HCT116 (cell line): ENCODE measurements around the gene ADK. TPM values are rescaled to one million over a fixed set of nuclear protein-coding genes. Genes with fewer than 3 reads are reported as not detected.

Source experiments
- ATAC-seq: fragments of 200-7000 bp; cut with Tn5 transposase; 2 replicates; pipeline ENCODE4 v1.9.1; 2020; ENCODE audit warnings: mild to moderate bottlenecking, moderate library complexity
- BruUV-seq: library from RNA; stranded (reverse); fragments of 400-500 nt; replicated peaks from 2 replicates; lab custom pipeline; 2021; lab: Mats Ljungman, UMichigan
- CTCF ChIA-PET: fragments of 300-600 bp; sonication (Branson Sonifier 250); formaldehyde crosslinking; loops from one replicate; lab custom pipeline; 2021; ENCODE audit warnings: antibody characterized with exemption; lab: Charles Lee
- POLR2A ChIA-PET: fragments of 300-600, 350-600 bp; sonication (Branson Sonifier 250); formaldehyde crosslinking; loops from one replicate; lab custom pipeline; 2021; ENCODE audit warnings: antibody characterized with exemption; lab: Charles Lee
- RAD21 ChIA-PET, 2 experiments: fragments of 300-600 bp; sonication (Branson Sonifier 250); formaldehyde crosslinking; loops; one replicate each; lab custom pipeline; 2023; ENCODE audit warnings: low total read pairs in 2 of 2; ENCODE audit not compliant: uncharacterized antibody in 2 of 2, unreplicated experiment in 2 of 2, low non-redundant PET in 1 of 2; lab: Charles Lee
- DNase-seq: peaks from one replicate; pipeline ENCODE4 v3.0.0-alpha.2; 2010; ENCODE audit warnings: low read depth, low spot score
- H2AFZ ChIP-seq: fragments of 200-600 bp; shearing (Covaris generic), sonication (generic); 2 replicates; pipeline ENCODE4 v1.6.1; 2017; ENCODE audit warnings: low read depth, mixed run types, mixed read lengths, antibody characterized with exemption, low read length; ENCODE audit not compliant: poor library complexity, severe bottlenecking
- H3K27ac ChIP-seq: 2 replicates; pipeline ENCODE4 v1.5.1; 2012; ENCODE audit warnings: low read depth, low read length
- H3K27me3 ChIP-seq: fragments of 200-600 bp; sonication (generic); 2 replicates; pipeline ENCODE4 v1.6.1; 2016; ENCODE audit warnings: mixed run types, low read length, mixed read lengths; ENCODE audit not compliant: insufficient read depth
- H3K36me3 ChIP-seq, 2 experiments: fragments of 200-500 bp in 1 of 2; fragments of 200-600 bp in 1 of 2; sonication (Bioruptor generic) in 1 of 2; sonication (generic) in 1 of 2; 2 replicates each; pipeline versions ENCODE4 v1.5.1 to v1.6.1; 2014 to 2016; ENCODE audit warnings: low read length in 2 of 2, inconsistent platforms in 1 of 2, mixed read lengths in 1 of 2, mixed run types in 1 of 2; ENCODE audit not compliant: insufficient read depth in 2 of 2, control insufficient read depth in 1 of 2
- H3K4me1 ChIP-seq, 2 experiments: fragments of 200-600 bp in 1 of 2; sonication (generic) in 1 of 2; 2 replicates each; pipeline versions ENCODE4 v1.5.1 to v1.6.1; 2012 to 2017; ENCODE audit warnings: low read length in 2 of 2, inconsistent platforms in 1 of 2, mild to moderate bottlenecking in 1 of 2, mixed read lengths in 1 of 2, mixed run types in 1 of 2, moderate library complexity in 1 of 2; ENCODE audit not compliant: insufficient read depth in 2 of 2, control insufficient read depth in 1 of 2
- H3K4me2 ChIP-seq: fragments of 200-600 bp; sonication (generic); 2 replicates; pipeline ENCODE4 v1.6.1; 2017; ENCODE audit warnings: mixed run types, low read length, mixed read lengths
- H3K4me3 ChIP-seq, 2 experiments: fragments of 200-600 bp in 1 of 2; sonication (generic) in 1 of 2; replicated peaks in 1 of 2; 2 replicates each; pipeline ENCODE4 v1.5.1; 2011 to 2016; ENCODE audit warnings: low read length in 2 of 2, control low read depth in 1 of 2, low read depth in 1 of 2, mild to moderate bottlenecking in 1 of 2, mixed read lengths in 1 of 2, mixed run types in 1 of 2
- H3K79me2 ChIP-seq: fragments of 200-600 bp; sonication (generic); 2 replicates; pipeline ENCODE4 v1.6.1; 2017; ENCODE audit warnings: mild to moderate bottlenecking, mixed run types, low read length, moderate library complexity, mixed read lengths; ENCODE audit not compliant: insufficient read depth
- H3K9ac ChIP-seq: fragments of 200-600 bp; sonication (generic); 2 replicates; pipeline ENCODE4 v1.6.1; 2016; ENCODE audit warnings: low read length, mixed read lengths
- H3K9me2 ChIP-seq: fragments of 200-600 bp; sonication (generic), shearing (Covaris generic); 2 replicates; pipeline ENCODE4 v1.6.1; 2017; ENCODE audit warnings: mixed run types, mild to moderate bottlenecking, moderate library complexity; ENCODE audit not compliant: insufficient read depth
- H3K9me3 ChIP-seq, 2 experiments: fragments of 200-500 bp in 1 of 2; fragments of 200-600 bp in 1 of 2; sonication (Bioruptor generic) in 1 of 2; sonication (generic) in 1 of 2; 2 replicates each; pipeline ENCODE4 v1.6.1; 2014 to 2017; ENCODE audit warnings: low read length in 2 of 2, mixed read lengths in 2 of 2, inconsistent platforms in 1 of 2, low read depth in 1 of 2, mild to moderate bottlenecking in 1 of 2, mixed run types in 1 of 2, moderate library complexity in 1 of 2; ENCODE audit not compliant: control insufficient read depth in 1 of 2, insufficient read depth in 1 of 2
- H4K20me1 ChIP-seq: fragments of 200-600 bp; sonication (generic), shearing (Covaris generic); 2 replicates; pipeline ENCODE4 v1.6.1; 2017; ENCODE audit warnings: mixed run types, mild to moderate bottlenecking, moderate library complexity; ENCODE audit not compliant: insufficient read depth
- ATF3 ChIP-seq: IDR thresholded peaks from 2 replicates; pipeline ENCODE4 v1.6.1; 2012
- CBX3 ChIP-seq: IDR thresholded peaks from 2 replicates; pipeline ENCODE4 v1.6.1; 2012; ENCODE audit warnings: low read depth
- CEBPB ChIP-seq: IDR thresholded peaks from 2 replicates; pipeline ENCODE4 v1.6.1; 2012; ENCODE audit warnings: low read depth
- CTCF ChIP-seq, 3 experiments: fragments of 200-600 bp in 1 of 3; sonication (generic) in 1 of 3; IDR thresholded peaks in 2 of 3; conservative IDR thresholded peaks in 1 of 3; 2 replicates each; pipeline ENCODE4 v1.5.1; 2012 to 2017; ENCODE audit warnings: low read depth in 2 of 3, low read length in 2 of 3, antibody characterized with exemption in 1 of 3, borderline replicate concordance in 1 of 3, control low read depth in 1 of 3, mild to moderate bottlenecking in 1 of 3, mixed read lengths in 1 of 3, mixed run types in 1 of 3, moderate library complexity in 1 of 3; ENCODE audit not compliant: insufficient read depth in 1 of 3
- EGR1 ChIP-seq: IDR thresholded peaks from 2 replicates; pipeline ENCODE4 v1.6.1; 2012; ENCODE audit warnings: low read depth
- ELF1 ChIP-seq: IDR thresholded peaks from 2 replicates; pipeline ENCODE4 v1.6.1; 2012; ENCODE audit warnings: low read depth, borderline replicate concordance
- EZH2phosphoT487 ChIP-seq: fragments of 200-600 bp; IDR thresholded peaks from 2 replicates; pipeline ENCODE4 v1.6.1; 2018; ENCODE audit warnings: antibody characterized with exemption, borderline replicate concordance
- FOSL1 ChIP-seq: IDR thresholded peaks from 2 replicates; pipeline ENCODE4 v1.6.1; 2012; ENCODE audit warnings: low read depth
- JUND ChIP-seq: IDR thresholded peaks from 2 replicates; pipeline ENCODE4 v1.6.1; 2012
- MAX ChIP-seq: IDR thresholded peaks from 2 replicates; pipeline ENCODE4 v1.6.1; 2012
- POLR2A ChIP-seq: IDR thresholded peaks from 2 replicates; pipeline ENCODE4 v1.7.0; 2011; ENCODE audit warnings: borderline replicate concordance; ENCODE audit not compliant: insufficient read depth, insufficient read length; ENCODE audit errors: extremely low read depth
- RAD21 ChIP-seq: IDR thresholded peaks from 2 replicates; pipeline ENCODE4 v1.6.1; 2012; ENCODE audit warnings: low read depth, mild to moderate bottlenecking
- SIN3A ChIP-seq: IDR thresholded peaks from 2 replicates; pipeline ENCODE4 v1.6.1; 2012; ENCODE audit warnings: low read depth
- SP1 ChIP-seq: IDR thresholded peaks from 2 replicates; pipeline ENCODE4 v1.6.1; 2012; ENCODE audit warnings: low read depth
- ZBTB33 ChIP-seq: IDR thresholded peaks from 2 replicates; pipeline ENCODE4 v1.6.1; 2011; ENCODE audit warnings: mild to moderate bottlenecking, low read length, moderate library complexity; ENCODE audit not compliant: insufficient replicate concordance; ENCODE audit errors: extremely low read depth
- ZFX ChIP-seq: fragments of 450-650 bp; IDR thresholded peaks from 2 replicates; pipeline ENCODE4 v1.6.1; 2017
- ZNF274 ChIP-seq: fragments of 200-500 bp; sonication (Bioruptor generic); IDR thresholded peaks from 2 replicates; pipeline ENCODE4 v1.6.1; 2014; ENCODE audit warnings: mild to moderate bottlenecking, low read depth, low read length, inconsistent platforms
- intact Hi-C: fragments of 100-400 bp; cut with micrococcal nuclease; formaldehyde crosslinking; loops from 2 replicates; pipeline ENCODE4 v1.10.0; 2022
- total RNA-seq: library from RNA; stranded (reverse); gene quantifications from one replicate; pipeline ENCODE4 v1.2.1, GENCODE V29; 2021; ENCODE audit not compliant: unreplicated experiment

The ADK gene
- total RNA-seq, 1 experiment from 2014 or later: 55.0 TPM

GRCh38 chr10:74623786-74624185 lies 472.8 kb downstream of the ADK start:
- Histone ChIP-seq H4K20me1 (no peaks in the 10 kb centered on the region), H3K4me1 (no peaks in the 10 kb centered on the region), H3K9ac (no peak overlapping the region), H3K27ac (no peak overlapping the region), H2AFZ (no peak overlapping the region), H3K27me3 (no peaks in the 10 kb centered on the region), H3K4me3 (no peak overlapping the region), H3K9me2 (no peaks in the 10 kb centered on the region), H3K36me3 (no peaks in the 10 kb centered on the region), H3K79me2 (no peaks in the 10 kb centered on the region), H3K9me3 (peaks cover 4 to 5% of the 10 kb centered on the region in 2 experiments; a peak in 2 of 4 replicates), H3K4me2 (no peak overlapping the region)
- ChIA-PET POLR2A (no interaction called here), RAD21 (no interaction called here), CTCF (no interaction called here)
- ATAC-seq (no peak), DNase-seq (no peak)
- TF ChIP-seq ZNF274 (no peak), POLR2A (no peak), CBX3 (no peak), ZFX (no peak), JUND (no peak), RAD21 (no peak), CEBPB (no peak), SIN3A (no peak), ATF3 (no peak), SP1 (no peak)
- intact Hi-C loops: no loop called here
- no TSS peak for BruUV-seq

GRCh38 chr10:74624501-74624900 lies 473.5 kb downstream of the ADK start:
- ChIA-PET CTCF (no interaction called here), POLR2A (no interaction called here), RAD21 (no interaction called here)
- H3K36me3 ChIP-seq: no peaks in the 10 kb centered on the region
- no peak for ATAC-seq
- no peak overlapping the region for H2AFZ ChIP-seq
- H3K27ac ChIP-seq: no peak overlapping the region
- no peaks in the 10 kb centered on the region for H3K79me2 ChIP-seq
- H3K4me1 ChIP-seq: no peaks in the 10 kb centered on the region
- no peak overlapping the region for H3K4me2 ChIP-seq
- no peaks in the 10 kb centered on the region for H3K27me3 ChIP-seq
- peaks cover 1 to 5% of the 10 kb centered on the region in 2 experiments; a peak in 2 of 4 replicates for H3K9me3 ChIP-seq
- intact Hi-C loops: no loop called here
- DNase-seq: no peak
- H3K4me3 ChIP-seq: no peak overlapping the region
- H3K9ac ChIP-seq: no peak overlapping the region
- H4K20me1 ChIP-seq: no peaks in the 10 kb centered on the region
- H3K9me2 ChIP-seq: no peaks in the 10 kb centered on the region
- BruUV-seq: no TSS peak
- TF ChIP-seq EZH2phosphoT487: no peak
- TF ChIP-seq MAX: no peak
- TF ChIP-seq FOSL1: no peak
- TF ChIP-seq ZNF274: no peak
- no peak for TF ChIP-seq ELF1
- TF ChIP-seq CEBPB: no peak
- TF ChIP-seq ZBTB33: no peak
- no peak for TF ChIP-seq CTCF (IDR thresholded peaks at IDR 0.05 in 2 of 3, conservative IDR thresholded peaks at IDR 0.05 in 1 of 3; ENCODE audit: borderline replicate concordance in 1 of 3, insufficient read depth in 1 of 3, low read depth in 2 of 3, low read length in 2 of 3)
- TF ChIP-seq EGR1: no peak
